Aorta (tissue), 5 donors: Measurements from ENCODE around the gene MMAB. TPM values are rescaled to one million over a fixed set of nuclear protein-coding genes. Genes with fewer than 3 reads are reported as not detected.

ENCODE experiments used
- ATAC-seq: fragments of 200-7000 bp; cut with Tn5 transposase; one replicate; pipeline ENCODE4 v1.9.1; 2022; ENCODE audit warnings: moderate library complexity; ENCODE audit not compliant: low FRiP score
- DNase-seq, 2 donors: peaks; one replicate each; pipeline ENCODE4 v3.0.0-alpha.2; 2020
- H3K27ac ChIP-seq, 2 donors: one replicate each; pipeline ENCODE4 v1.5.1; 2013; ENCODE audit warnings: low read length in 2 of 2, mild to moderate bottlenecking in 2 of 2, moderate library complexity in 2 of 2, control low read depth in 1 of 2, inconsistent platforms in 1 of 2, low read depth in 1 of 2
- H3K27me3 ChIP-seq, 2 donors: one replicate each; pipeline ENCODE4 v1.6.1; 2013; ENCODE audit warnings: control low read depth in 1 of 2, low read length in 1 of 2, mild to moderate bottlenecking in 1 of 2, moderate library complexity in 1 of 2; ENCODE audit not compliant: insufficient read depth in 2 of 2, control insufficient read depth in 1 of 2
- H3K36me3 ChIP-seq, 2 donors: one replicate each; pipeline ENCODE4 v1.6.1; 2013; ENCODE audit warnings: control low read depth in 1 of 2, low read length in 1 of 2, mild to moderate bottlenecking in 1 of 2; ENCODE audit not compliant: insufficient read depth in 2 of 2, control insufficient read depth in 1 of 2
- H3K4me1 ChIP-seq, 2 donors: one replicate each; pipeline ENCODE4 v1.6.1; 2013; ENCODE audit warnings: low read length in 2 of 2, control low read depth in 1 of 2, mild to moderate bottlenecking in 1 of 2, moderate library complexity in 1 of 2; ENCODE audit not compliant: insufficient read depth in 2 of 2, control insufficient read depth in 1 of 2
- H3K4me3 ChIP-seq, 2 donors: one replicate each; pipeline ENCODE4 v1.5.1; 2013; ENCODE audit warnings: low read length in 2 of 2, control low read depth in 1 of 2, mild to moderate bottlenecking in 1 of 2
- H3K9me3 ChIP-seq: one replicate; pipeline ENCODE4 v1.6.1; 2013; ENCODE audit warnings: mild to moderate bottlenecking, low read length; ENCODE audit not compliant: control insufficient read depth
- WGBS, 2 donors: extraction: QIAGEN DNeasy Blood & Tissue Kit; methylation state at CpG; one replicate each; pipeline ENCODE4 v1.1.7; 2013; 5-methylcytosine and 5-hydroxymethylcytosine counted together
- intact Hi-C, 2 donors: fragments of 100-400 bp; cut with DNase I; formaldehyde crosslinking; loops; one replicate each; pipeline versions ENCODE4 v1.14.2 to v1.15.0; 2022
- polyA plus RNA-seq, 2 donors: library from polyadenylated mRNA; stranded (reverse); fragments of 200-250 nt; gene quantifications; one replicate each; pipeline ENCODE4 v1.2.3, GENCODE V29; 2013
- total RNA-seq, 2 donors: library from RNA; stranded (reverse); fragmentation: NEBNext Ultra II Directional; extraction: Animal tissue kit (Norgen Biotek cat#: 25700); gene quantifications; one replicate each; pipeline ENCODE4 v1.2.1, GENCODE V29; 2021
- donor health status: healthy with polysubstance abuse.
- donor health status: Bipolar disorder and iron deficiency.
- donor health status: DM: no; HTN: no; CAD: no.
- donor health status: DM: no; HTN: no; CAD: no.
- donor health status: DM: yes; HTN: yes; CAD: no.

Gene MMAB
- total and polyA plus RNA-seq, 4 donors, result 17.8 to 32.8 (median 28.7) TPM

GRCh38 chr12:109523071-109523470 is 50.2 kb downstream of the MMAB start:
- DNase-seq (peak in 1 of 2 donors; percentile 54), ATAC-seq (no peak)
- Histone ChIP-seq H3K9me3 (no peaks in the 10 kb centered on the region), H3K4me1 (no peaks in the 10 kb centered on the region), H3K4me3 (no peak overlapping the region), H3K27me3 (no peaks in the 10 kb centered on the region), H3K36me3 (peaks cover 0 to 24% of the 10 kb centered on the region in 2 donors), H3K27ac (no peak overlapping the region)
- intact Hi-C loops, result loop anchor here (5.0 to 10.0 kb wide), 2 partner anchors 252 to 254 kb away; no protein-coding TSS in a partner anchor
- WGBS, 2 donors, result 50 to 54% methylated on average over 10 of the region's 10 CpGs

- Histone ChIP-seq H3K36me3 (peaks cover 0 to 23% of the 10 kb centered on the region in 2 donors), H3K4me1 (no peaks in the 10 kb centered on the region), H3K9me3 (no peaks in the 10 kb centered on the region), H3K27me3 (no peaks in the 10 kb centered on the region), H3K4me3 (no peak overlapping the region), H3K27ac (no peak overlapping the region)
- intact Hi-C loops, result loop anchor here (5.0 to 10.0 kb wide), 2 partner anchors 253 to 255 kb away; no protein-coding TSS in a partner anchor
- DNase-seq (no peak), ATAC-seq (no peak)
- WGBS, 2 donors, result 69 to 73% methylated on average over 10 of the region's 10 CpGs
Observed at GRCh38 chr12:109521831-109522230, 51.5 kb downstream of the MMAB start.

- DNase-seq, result no peak
- Histone ChIP-seq H3K27ac (no peak overlapping the region), H3K4me3 (no peak overlapping the region), H3K9me3 (no peaks in the 10 kb centered on the region), H3K36me3 (peaks cover 0 to 25% of the 10 kb centered on the region in 2 donors), H3K27me3 (no peaks in the 10 kb centered on the region), H3K4me1 (no peaks in the 10 kb centered on the region)
- no peak for ATAC-seq
- WGBS, 2 donors, result 88 to 94% methylated on average over 6 of the region's 6 CpGs
- intact Hi-C loops, result loop anchor here (5.0 to 10.0 kb wide), 2 partner anchors 255 to 258 kb away; no protein-coding TSS in a partner anchor
Observed at GRCh38 chr12:109519787-109520186, 53.5 kb downstream of the MMAB start.

GRCh38 chr12:109518820-109519665 is 54.3 kb downstream of the MMAB start:
- WGBS, 2 donors, result 65 to 66% methylated on average over 11 of the region's 11 CpGs
- Histone ChIP-seq H3K36me3 (peaks cover 0 to 29% of the 10 kb centered on the region in 2 donors), H3K4me1 (no peaks in the 10 kb centered on the region), H3K27ac (no peak overlapping the region), H3K27me3 (no peaks in the 10 kb centered on the region), H3K9me3 (no peaks in the 10 kb centered on the region), H3K4me3 (no peak overlapping the region)
- ATAC-seq (no peak), DNase-seq (no peak)
- intact Hi-C loops, result no loop called here

GRCh38 chr12:109517619-109518018 is 55.7 kb downstream of the MMAB start:
- Histone ChIP-seq H3K4me1 (no peaks in the 10 kb centered on the region), H3K27me3 (no peaks in the 10 kb centered on the region), H3K36me3 (peaks cover 0 to 29% of the 10 kb centered on the region in 2 donors), H3K9me3 (no peaks in the 10 kb centered on the region), H3K27ac (no peak overlapping the region), H3K4me3 (no peak overlapping the region)
- DNase-seq, result no peak
- WGBS, 2 donors, result 80 to 81% methylated on average over 6 of the region's 6 CpGs
- no peak for ATAC-seq
- intact Hi-C loops, result no loop called here

- Histone ChIP-seq H3K4me3 (no peak overlapping the region), H3K4me1 (no peaks in the 10 kb centered on the region), H3K27ac (no peak overlapping the region), H3K27me3 (no peaks in the 10 kb centered on the region), H3K36me3 (peaks cover 4 to 19% of the 10 kb centered on the region in 2 donors), H3K9me3 (no peaks in the 10 kb centered on the region)
- DNase-seq, result no peak
- ATAC-seq, result no peak
- intact Hi-C loops, result no loop called here
- 86 to 87% methylated on average over 4 of the region's 4 CpGs for WGBS, 2 donors
Observed at GRCh38 chr12:109513977-109514376, 59.3 kb downstream of the MMAB start.

GRCh38 chr12:109513051-109513450 is 60.3 kb downstream of the MMAB start:
- no peak for DNase-seq
- H3K27ac ChIP-seq, result no peak overlapping the region
- intact Hi-C loops, result no loop called here
- 60 to 61% methylated on average over 8 of the region's 8 CpGs for WGBS, 2 donors
- H3K36me3 ChIP-seq, result peaks cover 4 to 19% of the 10 kb centered on the region in 2 donors
- no peak overlapping the region for H3K4me3 ChIP-seq
- H3K9me3 ChIP-seq, result no peaks in the 10 kb centered on the region
- no peaks in the 10 kb centered on the region for H3K27me3 ChIP-seq
- H3K4me1 ChIP-seq, result no peaks in the 10 kb centered on the region
- no peak for ATAC-seq

- ATAC-seq (no peak), DNase-seq (no peak)
- intact Hi-C loops, result no loop called here
- Histone ChIP-seq H3K27me3 (no peaks in the 10 kb centered on the region), H3K9me3 (no peaks in the 10 kb centered on the region), H3K27ac (no peak overlapping the region), H3K4me3 (no peak overlapping the region), H3K36me3 (peaks cover 4 to 22% of the 10 kb centered on the region in 2 donors), H3K4me1 (no peaks in the 10 kb centered on the region)
- 80 to 84% methylated on average over 1 of the region's 1 CpG for WGBS, 2 donors
Observed at GRCh38 chr12:109512608-109513007, 60.7 kb downstream of the MMAB start.

- Histone ChIP-seq H3K4me3 (no peak overlapping the region), H3K27ac (no peak overlapping the region), H3K27me3 (no peaks in the 10 kb centered on the region), H3K4me1 (no peaks in the 10 kb centered on the region), H3K9me3 (no peaks in the 10 kb centered on the region), H3K36me3 (peaks cover 4 to 18% of the 10 kb centered on the region in 2 donors)
- ATAC-seq (no peak), DNase-seq (no peak)
- 90 to 93% methylated on average over 15 of the region's 15 CpGs for WGBS, 2 donors
- intact Hi-C loops, result no loop called here
Observed at GRCh38 chr12:109510196-109510595, 63.1 kb downstream of the MMAB start.
